Measurements from ENCODE around the gene GPR108. TPM values are rescaled to one million over a fixed set of nuclear protein-coding genes. Genes with fewer than 3 reads are reported as not detected.
A peak's percentile ranks its signal among the peaks of the same experiment; 100 is the strongest.
"Not testable (repeated sequence)": the region's sequence is repeated elsewhere in the genome, so short reads cannot be mapped to it uniquely, and the experiment has no call there.

GPR108 gene
- total and polyA plus RNA-seq, 2 donors from 2014 or later: 113 to 144 TPM

GRCh38 chr19:6773323-6773931, 36.0 kb upstream of the GPR108 start:
- no peak overlapping the region for H3K9ac ChIP-seq (ENCODE audit: low read length in 3 of 3)
- H3K36me3 ChIP-seq (ENCODE audit: control insufficient read depth in 2 of 3, insufficient read depth in 3 of 3, low read length in 3 of 3): no peaks in the 10 kb centered on the region
- peak in 1 of 5 donors; percentile 83 for DNase-seq
- intact Hi-C loops (cut with DNase I): no loop called here
- TF ChIP-seq CTCF (IDR thresholded peaks at IDR 0.05; ENCODE audit: borderline replicate concordance, extremely low read depth, insufficient read depth): no peak
- H3K27ac ChIP-seq (ENCODE audit: low read depth in 2 of 2, low read length in 2 of 2): peak overlapping the region in 1 of 2 donors; percentile 28
- no peaks in the 10 kb centered on the region for H3K9me3 ChIP-seq (ENCODE audit: control insufficient read depth in 2 of 3, insufficient read depth in 1 of 3, low read length in 3 of 3)
- no peaks in the 10 kb centered on the region for H3K4me1 ChIP-seq (ENCODE audit: control insufficient read depth in 2 of 3, insufficient read depth in 2 of 3, low read depth in 1 of 3, low read length in 3 of 3)
- no peaks in the 10 kb centered on the region for H3K27me3 ChIP-seq (ENCODE audit: control insufficient read depth, insufficient read depth, low read length)
- no peak overlapping the region for H3K4me3 ChIP-seq (ENCODE audit: low read length in 3 of 3)
- no peak for FAIRE-seq

GRCh38 chr19:6772866-6773322, 35.5 kb upstream of the GPR108 start:
- no peak for FAIRE-seq
- no peaks in the 10 kb centered on the region for H3K9me3 ChIP-seq (ENCODE audit: control insufficient read depth in 2 of 3, insufficient read depth in 1 of 3, low read length in 3 of 3)
- intact Hi-C loops (cut with DNase I): no loop called here
- H3K27me3 ChIP-seq (ENCODE audit: control insufficient read depth, insufficient read depth, low read length): no peaks in the 10 kb centered on the region
- H3K36me3 ChIP-seq (ENCODE audit: control insufficient read depth in 2 of 3, insufficient read depth in 3 of 3, low read length in 3 of 3): no peaks in the 10 kb centered on the region
- no peaks in the 10 kb centered on the region for H3K4me1 ChIP-seq (ENCODE audit: control insufficient read depth in 2 of 3, insufficient read depth in 2 of 3, low read depth in 1 of 3, low read length in 3 of 3)
- DNase-seq: peak in 1 of 5 donors; percentile 64
- H3K4me3 ChIP-seq (ENCODE audit: low read length in 3 of 3): no peak overlapping the region
- H3K27ac ChIP-seq (ENCODE audit: low read depth in 2 of 2, low read length in 2 of 2): peak overlapping the region in 1 of 2 donors; percentile 28
- TF ChIP-seq CTCF (IDR thresholded peaks at IDR 0.05; ENCODE audit: borderline replicate concordance, extremely low read depth, insufficient read depth): no peak
- H3K9ac ChIP-seq (ENCODE audit: low read length in 3 of 3): no peak overlapping the region

- no peak for FAIRE-seq
Observed at GRCh38 chr19:6772028-6772865, 34.9 kb upstream of the GPR108 start, which contains the start of gene VAV1. VAV1 (plus strand) TSS chr19:6772708; CDS start chr19:6772808, 100 bp downstream.

GRCh38 chr19:6771648-6772027, 34.3 kb upstream of the GPR108 start:
- H3K36me3 ChIP-seq (ENCODE audit: control insufficient read depth in 2 of 3, insufficient read depth in 3 of 3, low read length in 3 of 3); H3K27ac ChIP-seq (ENCODE audit: low read depth in 2 of 2, low read length in 2 of 2); H3K27me3 ChIP-seq (ENCODE audit: control insufficient read depth, insufficient read depth, low read length); intact Hi-C loops (cut with DNase I); H3K4me1 ChIP-seq (ENCODE audit: control insufficient read depth in 2 of 3, insufficient read depth in 2 of 3, low read depth in 1 of 3, low read length in 3 of 3); H3K4me3 ChIP-seq (ENCODE audit: low read length in 3 of 3); DNase-seq; H3K9ac ChIP-seq (ENCODE audit: low read length in 3 of 3); FAIRE-seq; H3K9me3 ChIP-seq (ENCODE audit: control insufficient read depth in 2 of 3, insufficient read depth in 1 of 3, low read length in 3 of 3): not testable (repeated sequence)

More at GRCh38 chr19:6772028-6772865, 34.9 kb upstream of the GPR108 start, which contains the start of gene VAV1:
- Histone ChIP-seq H3K27ac (ENCODE audit: low read depth in 2 of 2, low read length in 2 of 2) (peak within 1 kb of the TSS in 1 of 2 donors; percentile 28), H3K4me1 (ENCODE audit: control insufficient read depth in 2 of 3, insufficient read depth in 2 of 3, low read depth in 1 of 3, low read length in 3 of 3) (no peaks in the 10 kb centered on the region), H3K36me3 (ENCODE audit: control insufficient read depth in 2 of 3, insufficient read depth in 3 of 3, low read length in 3 of 3) (no peaks in the 10 kb centered on the region), H3K9ac (ENCODE audit: low read length in 3 of 3) (no peak within 1 kb of the TSS), H3K9me3 (ENCODE audit: control insufficient read depth in 2 of 3, insufficient read depth in 1 of 3, low read length in 3 of 3) (no peaks in the 10 kb centered on the region), H3K4me3 (ENCODE audit: low read length in 3 of 3) (no peak within 1 kb of the TSS), H3K27me3 (ENCODE audit: control insufficient read depth, insufficient read depth, low read length) (no peaks in the 10 kb centered on the region)
- intact Hi-C loops (cut with DNase I): no loop called here
- peak in 2 of 5 donors; percentile 39 to 87 for DNase-seq
- peak; percentile 4 for TF ChIP-seq CTCF (IDR thresholded peaks at IDR 0.05; ENCODE audit: borderline replicate concordance, extremely low read depth, insufficient read depth)
